GM10248 (cell line): Measurements from ENCODE around the gene AKAP13.
A peak's percentile ranks its signal among the peaks of the same experiment; 100 is the strongest.

ENCODE experiments used
- CTCF ChIA-PET: fragments of 300-600 bp; sonication (Branson Sonifier 250); formaldehyde crosslinking; extraction: SDS; loops from one replicate; lab custom pipeline; 2021; ENCODE audit warnings: antibody characterized with exemption; lab: Yijun Ruan, JAX
- POLR2A ChIA-PET: fragments of 350-650 bp; sonication (Branson Sonifier 250); formaldehyde crosslinking; extraction: SDS; loops from one replicate; lab custom pipeline; 2020; ENCODE audit warnings: antibody characterized with exemption; lab: Yijun Ruan, JAX
- DNase-seq: peaks from one replicate; pipeline ENCODE4 v3.0.0; 2012; ENCODE audit errors: extremely low spot score
- TF ChIP-seq, protein P1 (sequence below): IDR thresholded peaks from 2 replicates; pipeline ENCODE4 v1.5.1; 2012; ENCODE audit warnings: mild to moderate bottlenecking, low read depth; ENCODE audit errors: extremely low read depth, missing control alignments, control extremely low read depth

AKAP13 gene

GRCh38 chr15:85374831-85375230 is 5.6 kb upstream of the AKAP13 start:
- ChIA-PET CTCF (interaction anchor here (1.6 kb wide), 1 partner anchor 44 kb away, joined by 5 read pairs; no protein-coding TSS in a partner anchor), POLR2A (no interaction called here)
- no peak for DNase-seq
- TF ChIP-seq, protein P1, sequence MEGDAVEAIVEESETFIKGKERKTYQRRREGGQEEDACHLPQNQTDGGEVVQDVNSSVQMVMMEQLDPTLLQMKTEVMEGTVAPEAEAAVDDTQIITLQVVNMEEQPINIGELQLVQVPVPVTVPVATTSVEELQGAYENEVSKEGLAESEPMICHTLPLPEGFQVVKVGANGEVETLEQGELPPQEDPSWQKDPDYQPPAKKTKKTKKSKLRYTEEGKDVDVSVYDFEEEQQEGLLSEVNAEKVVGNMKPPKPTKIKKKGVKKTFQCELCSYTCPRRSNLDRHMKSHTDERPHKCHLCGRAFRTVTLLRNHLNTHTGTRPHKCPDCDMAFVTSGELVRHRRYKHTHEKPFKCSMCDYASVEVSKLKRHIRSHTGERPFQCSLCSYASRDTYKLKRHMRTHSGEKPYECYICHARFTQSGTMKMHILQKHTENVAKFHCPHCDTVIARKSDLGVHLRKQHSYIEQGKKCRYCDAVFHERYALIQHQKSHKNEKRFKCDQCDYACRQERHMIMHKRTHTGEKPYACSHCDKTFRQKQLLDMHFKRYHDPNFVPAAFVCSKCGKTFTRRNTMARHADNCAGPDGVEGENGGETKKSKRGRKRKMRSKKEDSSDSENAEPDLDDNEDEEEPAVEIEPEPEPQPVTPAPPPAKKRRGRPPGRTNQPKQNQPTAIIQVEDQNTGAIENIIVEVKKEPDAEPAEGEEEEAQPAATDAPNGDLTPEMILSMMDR = no peak

DNA sequence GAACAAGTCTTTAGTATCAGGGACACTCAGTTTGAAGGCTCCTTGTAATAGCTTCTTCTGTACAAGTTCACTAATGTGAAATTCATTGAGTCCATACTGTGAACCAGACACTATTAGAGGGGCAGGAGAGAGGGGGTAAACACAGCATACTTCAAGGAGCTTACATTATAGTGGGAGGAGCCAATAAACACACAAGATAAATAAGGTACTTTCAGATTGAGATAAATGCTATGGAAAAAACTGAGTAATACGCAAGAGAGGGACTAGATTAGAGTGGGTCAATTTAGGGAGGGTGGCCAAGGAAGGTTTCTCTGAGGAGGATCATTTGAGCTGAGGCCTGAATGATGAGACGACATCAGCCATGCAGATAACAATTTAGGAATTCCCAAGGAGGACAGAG is 3.1 kb upstream of the AKAP13 start:
- ChIA-PET CTCF (interaction anchor here (0.8 to 2.5 kb wide), 6 partner anchors 9 to 47 kb away, joined by 3 to 6 read pairs (median 4); no protein-coding TSS in a partner anchor), POLR2A (no interaction called here)
- TF ChIP-seq, protein P1 = no peak
- DNase-seq = no peak

GRCh38 chr15:85377986-85378385 is 2.4 kb upstream of the AKAP13 start:
- DNase-seq = no peak
- ChIA-PET CTCF (interaction anchor here (0.8 to 2.5 kb wide), 6 partner anchors 10 to 48 kb away, joined by 3 to 6 read pairs (median 4); no protein-coding TSS in a partner anchor), POLR2A (no interaction called here)
- TF ChIP-seq, protein P1 = no peak

DNA sequence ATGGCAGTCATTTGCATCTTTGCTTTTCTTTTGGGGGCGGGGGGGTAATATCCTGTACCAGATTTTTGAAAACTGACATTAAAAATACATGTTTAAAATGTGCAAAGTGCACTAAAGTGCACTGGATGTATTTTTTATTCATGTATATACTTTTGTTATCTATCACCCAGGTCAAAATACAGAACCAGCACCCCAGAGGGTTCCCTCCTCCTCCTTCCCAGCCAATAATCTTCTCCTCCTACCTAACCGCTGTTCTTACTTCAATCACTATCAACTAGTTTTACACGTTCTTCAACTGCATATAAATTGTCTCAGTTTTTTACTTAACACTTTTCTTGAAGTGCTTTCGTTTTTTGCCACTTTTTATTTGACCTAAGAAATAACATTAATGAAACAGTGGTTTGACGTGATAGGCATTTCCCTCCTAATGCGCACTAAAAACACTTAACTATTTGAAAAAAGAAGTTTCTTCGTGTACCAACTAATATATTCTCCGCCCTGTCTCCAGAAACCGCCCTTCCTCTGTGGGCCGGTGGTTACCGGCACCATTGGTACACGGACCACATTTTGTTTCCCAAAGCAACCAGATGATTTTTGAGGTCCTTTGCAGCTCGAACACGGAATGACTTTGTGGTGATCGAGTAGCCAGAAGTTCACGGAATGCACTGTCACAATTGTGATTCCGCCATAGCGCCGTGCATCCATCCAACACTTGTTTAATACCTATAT is 836 bp upstream of the AKAP13 start:
- ChIA-PET POLR2A (interaction anchor here (0.8 to 1.1 kb wide), 4 partner anchors 18 to 49 kb away, joined by 3 to 5 read pairs (median 4); no protein-coding TSS in a partner anchor), CTCF (interaction anchor here (1.0 to 1.5 kb wide), 4 partner anchors 14 to 83 kb away, joined by 3 to 6 read pairs (median 5); no protein-coding TSS in a partner anchor)
- TF ChIP-seq, protein P1 = no peak
- no peak for DNase-seq

- DNase-seq = peak; percentile 62
- POLR2A ChIA-PET = interaction anchor here (0.5 to 1.1 kb wide), 6 partner anchors 19 to 267 kb away, joined by 3 to 5 read pairs (median 3); no protein-coding TSS in a partner anchor
- CTCF ChIA-PET = interaction anchor here (1.0 to 1.5 kb wide), 7 partner anchors 13 to 85 kb away, joined by 3 to 6 read pairs (median 3); no protein-coding TSS in a partner anchor
- TF ChIP-seq, protein P1 = no peak
These were observed 624 bp downstream of the AKAP13 start for GRCh38 chr15:85380812-85381642.
